Endothelial cell (in vitro differentiated cells): ENCODE measurements around the gene BCCIP. TPM values are rescaled to one million over a fixed set of nuclear protein-coding genes. Genes with fewer than 3 reads are reported as not detected.
A peak's percentile ranks its signal among the peaks of the same experiment; 100 is the strongest.

Source experiments
- DNase-seq: peaks from one replicate; pipeline ENCODE4 v3.0.0; 2021; ENCODE audit warnings: low spot score
- H3K27ac Mint-ChIP-seq: one replicate; pipeline ENCODE4 v1.8.0; 2021; ENCODE audit warnings: mixed read lengths, inconsistent platforms; ENCODE audit not compliant: unreplicated experiment
- H3K27me3 Mint-ChIP-seq: one replicate; pipeline ENCODE4 v1.8.0; 2021; ENCODE audit warnings: mild to moderate bottlenecking, moderate library complexity, mixed read lengths, inconsistent platforms; ENCODE audit not compliant: unreplicated experiment
- H3K36me3 Mint-ChIP-seq: one replicate; pipeline ENCODE4 v1.8.0; 2021; ENCODE audit warnings: mild to moderate bottlenecking, low read depth, mixed read lengths, inconsistent platforms; ENCODE audit not compliant: unreplicated experiment
- H3K4me1 Mint-ChIP-seq: one replicate; pipeline ENCODE4 v1.8.0; 2021; ENCODE audit warnings: mild to moderate bottlenecking, mixed read lengths, inconsistent platforms; ENCODE audit not compliant: unreplicated experiment
- H3K4me3 Mint-ChIP-seq: one replicate; pipeline ENCODE4 v1.8.0; 2021; ENCODE audit warnings: mild to moderate bottlenecking, mixed read lengths, inconsistent platforms; ENCODE audit not compliant: unreplicated experiment
- H3K9me3 Mint-ChIP-seq: one replicate; pipeline ENCODE4 v1.8.0; 2021; ENCODE audit warnings: mixed read lengths, inconsistent platforms; ENCODE audit not compliant: unreplicated experiment
- total RNA-seq: library from RNA; stranded (reverse); fragmentation: NEBNext Ultra II Directional; extraction: Animal tissue kit (Norgen Biotek cat#: 25700); gene quantifications from one replicate; pipeline ENCODE4 v1.2.1, GENCODE V29; 2021; ENCODE audit not compliant: unreplicated experiment
- TF ChIP-seq, protein P1 (sequence below): fragments of 200-600 bp; sonication (generic); IDR thresholded peaks from one replicate; pipeline ENCODE4 v1.5.0; 2021; ENCODE audit warnings: antibody characterized with exemption; ENCODE audit not compliant: unreplicated experiment

BCCIP gene
- total RNA-seq, 1 donor from 2014 or later: 39.4 TPM

DNA sequence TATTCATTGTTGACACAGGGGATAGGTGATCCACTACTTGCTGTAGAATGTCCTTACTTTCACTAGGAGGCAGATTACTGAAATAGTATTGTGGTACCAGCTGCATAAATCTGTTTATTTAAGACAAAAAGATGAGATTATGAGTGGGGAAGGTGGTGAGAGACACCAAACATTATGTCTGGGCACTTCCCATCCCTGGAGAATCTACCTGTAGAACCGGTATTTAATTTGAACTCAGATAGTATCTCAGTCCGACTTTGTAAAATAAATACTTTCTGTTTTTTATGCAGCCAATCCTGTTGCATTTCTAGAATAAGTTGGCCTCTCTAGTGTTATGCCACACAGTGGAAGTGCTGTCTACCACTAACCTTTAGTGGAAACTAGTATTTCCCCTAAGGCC is 13.4 kb downstream of the BCCIP start:
- TF ChIP-seq, protein P1, sequence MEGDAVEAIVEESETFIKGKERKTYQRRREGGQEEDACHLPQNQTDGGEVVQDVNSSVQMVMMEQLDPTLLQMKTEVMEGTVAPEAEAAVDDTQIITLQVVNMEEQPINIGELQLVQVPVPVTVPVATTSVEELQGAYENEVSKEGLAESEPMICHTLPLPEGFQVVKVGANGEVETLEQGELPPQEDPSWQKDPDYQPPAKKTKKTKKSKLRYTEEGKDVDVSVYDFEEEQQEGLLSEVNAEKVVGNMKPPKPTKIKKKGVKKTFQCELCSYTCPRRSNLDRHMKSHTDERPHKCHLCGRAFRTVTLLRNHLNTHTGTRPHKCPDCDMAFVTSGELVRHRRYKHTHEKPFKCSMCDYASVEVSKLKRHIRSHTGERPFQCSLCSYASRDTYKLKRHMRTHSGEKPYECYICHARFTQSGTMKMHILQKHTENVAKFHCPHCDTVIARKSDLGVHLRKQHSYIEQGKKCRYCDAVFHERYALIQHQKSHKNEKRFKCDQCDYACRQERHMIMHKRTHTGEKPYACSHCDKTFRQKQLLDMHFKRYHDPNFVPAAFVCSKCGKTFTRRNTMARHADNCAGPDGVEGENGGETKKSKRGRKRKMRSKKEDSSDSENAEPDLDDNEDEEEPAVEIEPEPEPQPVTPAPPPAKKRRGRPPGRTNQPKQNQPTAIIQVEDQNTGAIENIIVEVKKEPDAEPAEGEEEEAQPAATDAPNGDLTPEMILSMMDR: no peak
- H3K27ac Mint-ChIP-seq: no peak overlapping the region
- no peak overlapping the region for H3K4me3 Mint-ChIP-seq
- no peaks in the 10 kb centered on the region for H3K4me1 Mint-ChIP-seq
- H3K9me3 Mint-ChIP-seq: no peaks in the 10 kb centered on the region
- peaks cover 2% of the 10 kb centered on the region for H3K27me3 Mint-ChIP-seq
- DNase-seq: no peak
- peaks cover 48% of the 10 kb centered on the region for H3K36me3 Mint-ChIP-seq

DNA sequence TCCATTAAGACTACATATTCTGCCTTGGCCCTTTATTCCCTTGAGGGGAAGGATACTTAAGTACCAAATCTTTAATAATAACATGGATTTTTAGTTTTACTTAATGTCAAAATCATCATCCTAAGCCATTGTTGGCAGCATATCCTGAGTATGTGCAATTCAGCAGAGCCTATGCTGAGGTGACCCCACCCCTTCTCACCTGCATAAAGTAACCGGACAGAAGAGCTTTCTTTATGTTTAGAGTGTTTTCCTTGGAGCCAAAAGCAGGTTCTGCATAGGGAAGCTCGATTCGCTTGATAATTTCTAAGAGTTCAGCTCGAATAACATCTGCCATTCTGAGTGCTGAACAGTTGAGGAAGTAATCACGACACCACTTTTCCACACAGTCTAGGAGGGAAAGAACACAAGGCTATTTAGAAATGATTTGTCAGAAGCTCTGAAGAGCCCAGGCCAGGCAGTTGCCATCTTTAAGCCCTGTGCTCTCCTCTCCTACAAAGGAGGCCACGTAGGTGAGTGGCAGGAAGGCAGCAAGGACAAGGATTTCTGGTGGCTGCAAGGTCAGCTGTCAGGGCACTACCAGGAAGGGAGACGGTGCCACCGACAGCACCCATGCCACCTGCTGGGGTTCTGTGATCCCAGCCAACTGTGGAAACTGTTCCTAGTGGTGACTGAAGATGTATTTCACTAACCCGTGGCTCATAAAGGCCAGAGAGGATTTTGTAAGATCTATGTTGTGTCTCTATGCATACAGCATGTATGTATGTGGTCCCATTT is 15.6 kb downstream of the BCCIP start:
- Mint-ChIP-seq H3K9me3 (no peaks in the 10 kb centered on the region), H3K27me3 (peaks cover 2% of the 10 kb centered on the region), H3K4me1 (no peaks in the 10 kb centered on the region), H3K4me3 (peak overlapping the region; percentile 27), H3K36me3 (peaks cover 46% of the 10 kb centered on the region), H3K27ac (no peak overlapping the region)
- TF ChIP-seq, protein P1: no peak
- DNase-seq: no peak

DNA sequence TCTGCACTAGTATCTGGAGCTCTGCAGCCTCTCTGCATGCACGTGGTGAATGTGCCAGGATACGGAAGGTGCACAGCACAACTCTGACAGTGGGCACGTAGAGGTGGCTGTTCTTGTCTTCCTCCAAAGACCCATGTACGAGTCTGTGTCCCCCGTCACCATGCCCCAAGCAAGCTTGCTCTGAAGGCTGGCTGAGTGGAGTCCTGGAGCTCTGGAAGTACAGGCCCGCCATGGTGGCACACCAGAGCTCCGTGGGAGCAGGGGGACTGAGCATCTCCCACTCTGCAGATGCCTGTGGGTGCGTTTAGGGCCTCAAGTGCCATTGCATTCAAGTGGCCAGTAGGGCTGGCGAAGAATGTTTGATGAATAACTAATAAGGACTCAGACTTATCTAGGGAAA is 17.1 kb downstream of the BCCIP start:
- Mint-ChIP-seq H3K36me3 (peaks cover 48% of the 10 kb centered on the region), H3K4me3 (no peak overlapping the region), H3K4me1 (no peaks in the 10 kb centered on the region), H3K27me3 (peaks cover 2% of the 10 kb centered on the region), H3K9me3 (no peaks in the 10 kb centered on the region), H3K27ac (no peak overlapping the region)
- no peak for DNase-seq
- TF ChIP-seq, protein P1: no peak

DNA sequence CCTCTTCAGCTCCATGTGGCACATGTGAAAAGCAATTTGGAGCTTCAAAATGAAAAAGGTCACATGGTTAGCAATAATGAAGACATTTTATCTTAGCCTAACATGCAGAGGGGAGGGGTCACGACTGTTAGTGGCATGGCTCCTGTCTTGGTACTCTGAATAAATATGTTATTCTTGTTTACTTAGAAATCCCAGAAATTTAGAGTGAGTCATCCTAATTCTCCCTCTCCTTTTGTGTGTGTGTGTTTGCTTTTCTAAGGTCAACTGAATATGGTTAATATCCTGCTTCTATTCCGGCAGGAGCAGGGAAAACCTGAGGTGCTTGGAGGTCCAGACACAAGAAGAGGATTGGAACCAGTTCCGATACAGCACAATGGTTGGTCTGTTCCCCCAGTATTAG is 17.6 kb downstream of the BCCIP start:
- Mint-ChIP-seq H3K4me3 (no peak overlapping the region), H3K36me3 (peaks cover 48% of the 10 kb centered on the region), H3K27me3 (peaks cover 2% of the 10 kb centered on the region), H3K27ac (no peak overlapping the region), H3K9me3 (no peaks in the 10 kb centered on the region), H3K4me1 (no peaks in the 10 kb centered on the region)
- no peak for DNase-seq
- TF ChIP-seq, protein P1: no peak

DNA sequence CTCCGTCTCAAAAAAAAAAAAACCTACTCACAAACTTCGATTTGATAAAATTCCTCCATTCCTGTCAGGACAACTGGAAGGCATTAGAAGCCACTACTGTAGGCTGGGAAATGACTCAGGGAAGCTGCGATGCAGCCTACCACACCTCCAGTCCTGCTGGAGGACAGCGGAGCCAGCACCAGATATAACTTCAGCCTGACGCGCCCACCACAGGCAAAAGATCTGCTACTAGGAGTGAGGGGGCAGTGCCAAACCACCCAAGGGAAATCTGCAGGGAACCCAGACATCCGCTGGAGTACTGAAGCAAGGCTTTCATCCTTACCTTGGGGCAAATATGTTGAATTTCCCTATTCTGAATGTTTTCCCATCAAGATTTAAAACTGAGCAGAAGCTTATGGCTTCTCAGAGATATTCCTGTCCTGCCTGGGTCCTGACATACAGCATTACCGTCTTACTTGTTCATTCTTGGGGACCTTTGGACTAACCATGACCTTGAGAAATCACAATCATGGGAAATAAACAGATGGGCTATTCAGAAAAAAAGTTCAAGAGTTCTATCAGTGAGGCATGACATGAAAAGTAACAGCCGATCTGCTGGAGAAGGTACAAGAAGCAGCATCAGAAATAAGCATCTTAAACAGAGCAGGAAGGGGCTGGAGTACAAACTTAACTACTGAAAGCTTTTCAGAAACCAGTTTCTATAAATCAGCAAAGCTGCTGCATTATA is 20.4 kb downstream of the BCCIP start:
- Mint-ChIP-seq H3K36me3 (peaks cover 53% of the 10 kb centered on the region), H3K27ac (no peak overlapping the region), H3K27me3 (peaks cover 2% of the 10 kb centered on the region), H3K4me3 (no peak overlapping the region), H3K4me1 (no peaks in the 10 kb centered on the region), H3K9me3 (no peaks in the 10 kb centered on the region)
- TF ChIP-seq, protein P1: no peak
- no peak for DNase-seq
